HepG2 (cell line): ENCODE data around the gene RNASE7. TPM values are rescaled to one million over a fixed set of nuclear protein-coding genes. Genes with fewer than 3 reads are reported as not detected.

ENCODE experiments used
- ATAC-seq: fragments of 200-7000 bp; cut with Tn5 transposase; 3 replicates; pipeline ENCODE4 v1.9.1; 2020; ENCODE audit warnings: mild to moderate bottlenecking, moderate library complexity
- Bru-seq: library from RNA; stranded (reverse); fragments of 400-500 nt; gene quantifications from one replicate; lab custom pipeline; 2021; lab: Mats Ljungman, UMichigan
- BruChase-seq, 2 experiments: library from RNA; stranded (reverse); fragments of 400-500 nt; gene quantifications; one replicate each; lab custom pipeline; 2021; lab: Mats Ljungman, UMichigan
- BruUV-seq: library from RNA; stranded (reverse); fragments of 400-500 nt; replicated peaks from 2 replicates; lab custom pipeline; 2021; lab: Mats Ljungman, UMichigan
- CTCF ChIA-PET: fragments of 300-600 bp; formaldehyde crosslinking; extraction: SDS; loops from one replicate; lab custom pipeline; 2021; ENCODE audit warnings: low total read pairs, inconsistent platforms, low intra/inter-chr PET ratio; lab: Yijun Ruan, JAX
- POLR2A ChIA-PET: fragments of 350-600 bp; sonication (Branson Sonifier 250); formaldehyde crosslinking; loops from one replicate; lab custom pipeline; 2020; ENCODE audit warnings: antibody characterized with exemption, inconsistent platforms; lab: Yijun Ruan, JAX
- DNase-seq: peaks from one replicate; pipeline ENCODE4 v3.0.0-alpha.2; 2015; ENCODE audit warnings: low spot score
- FAIRE-seq: peaks from 3 replicates; lab custom pipeline; 2011; peaks lifted over from hg19 to GRCh38; lab: Jason Lieb, UNC
- H2AFZ ChIP-seq: one replicate; pipeline ENCODE4 v1.6.1; 2011; ENCODE audit warnings: low read length, inconsistent platforms
- H3K27ac ChIP-seq: fragments of 300-600 bp; 3 replicates; pipeline ENCODE4 v1.8.0; 2011; ENCODE audit warnings: mixed run types, mild to moderate bottlenecking, mixed read lengths, low read length, inconsistent platforms; ENCODE audit not compliant: insufficient read depth; ENCODE audit errors: extremely low read length
- H3K27me3 ChIP-seq, 2 experiments: fragments of 200-600 bp in 1 of 2; 2 replicates in 1 of 2; 3 replicates in 1 of 2; pipeline versions ENCODE4 v1.6.0 to v1.8.0; 2011; ENCODE audit warnings: low read length in 2 of 2, mild to moderate bottlenecking in 2 of 2, moderate library complexity in 2 of 2, inconsistent platforms in 1 of 2; ENCODE audit not compliant: insufficient read depth in 2 of 2, control insufficient read depth in 1 of 2
- H3K36me3 ChIP-seq, 2 experiments: fragments of 200-600 bp in 1 of 2; replicated peaks in 1 of 2; 2 replicates in 1 of 2; 3 replicates in 1 of 2; pipeline versions ENCODE4 v1.5.1 to v1.8.0; 2011; ENCODE audit warnings: low read length in 2 of 2, inconsistent platforms in 1 of 2; ENCODE audit not compliant: insufficient read depth in 2 of 2, control insufficient read depth in 1 of 2
- H3K4me1 ChIP-seq: 2 replicates; pipeline ENCODE4 v1.5.1; 2012; ENCODE audit warnings: low read length, inconsistent platforms; ENCODE audit not compliant: insufficient read depth
- H3K4me2 ChIP-seq: 2 replicates; pipeline ENCODE4 v1.6.0; 2011; ENCODE audit warnings: low read depth, low read length, inconsistent platforms
- H3K4me3 ChIP-seq, 3 experiments: fragments of 200-600 bp in 1 of 3; sonication (generic), shearing (Covaris generic) in 1 of 3; replicated peaks in 1 of 3; 2 replicates each; pipeline ENCODE4 v1.5.1; 2011 to 2016; ENCODE audit warnings: low read length in 3 of 3, inconsistent platforms in 2 of 3, low read depth in 2 of 3, mild to moderate bottlenecking in 2 of 3, control low read depth in 1 of 3, mixed read lengths in 1 of 3; ENCODE audit not compliant: insufficient read depth in 1 of 3
- H3K79me2 ChIP-seq: one replicate; pipeline ENCODE4 v1.6.1; 2011; ENCODE audit warnings: low read length, inconsistent platforms; ENCODE audit not compliant: insufficient read depth
- H3K9ac ChIP-seq: 2 replicates; pipeline ENCODE4 v1.6.0; 2011; ENCODE audit warnings: mild to moderate bottlenecking, low read depth, low read length, inconsistent platforms; ENCODE audit not compliant: insufficient read depth
- H3K9me3 ChIP-seq: 2 replicates; pipeline ENCODE4 v1.5.1; 2012; ENCODE audit warnings: mild to moderate bottlenecking, low read length
- H4K20me1 ChIP-seq: 2 replicates; pipeline ENCODE4 v1.6.0; 2011; ENCODE audit warnings: inconsistent platforms, mild to moderate bottlenecking, low read length, moderate library complexity; ENCODE audit not compliant: insufficient read depth
- CENPT ChIP-seq: sonication (generic); formaldehyde crosslinking; IDR thresholded peaks from 2 replicates; pipeline ENCODE4 v1.8.0; 2022; ENCODE audit warnings: low read depth, mild to moderate bottlenecking, moderate library complexity, missing genetic modification reagents
- FOXC1 ChIP-seq: sonication (generic); formaldehyde crosslinking; IDR thresholded peaks from 2 replicates; pipeline ENCODE4 v1.8.0; 2022; ENCODE audit warnings: mild to moderate bottlenecking, missing genetic modification reagents, borderline replicate concordance
- GTF2F1 ChIP-seq: fragments of 150-350 bp; IDR thresholded peaks from 2 replicates; pipeline ENCODE4 v1.6.1; 2014; ENCODE audit warnings: low read length
- HNRNPUL1 ChIP-seq: fragments of 200-400 bp; formaldehyde crosslinking; IDR thresholded peaks from 2 replicates; pipeline ENCODE4 v1.6.1; 2017; ENCODE audit warnings: low read depth, mild to moderate bottlenecking, low read length, moderate library complexity
- KMT2A ChIP-seq: sonication (generic); formaldehyde crosslinking; IDR thresholded peaks from 2 replicates; pipeline ENCODE4 v1.4.0; 2020; ENCODE audit warnings: missing genetic modification reagents
- NFE2L1 ChIP-seq: sonication (generic); formaldehyde crosslinking; IDR thresholded peaks from 2 replicates; pipeline ENCODE4 v1.4.0; 2020; ENCODE audit warnings: missing genetic modification reagents, mild to moderate bottlenecking, borderline replicate concordance
- RXRA ChIP-seq: sonication (generic); formaldehyde crosslinking; IDR thresholded peaks from 2 replicates; pipeline ENCODE4 v1.5.1; 2020; ENCODE audit warnings: missing genetic modification reagents
- STAT5B ChIP-seq: sonication (generic); formaldehyde crosslinking; IDR thresholded peaks from 2 replicates; pipeline ENCODE4 v1.4.0; 2020; ENCODE audit warnings: missing genetic modification reagents
- ZKSCAN5 ChIP-seq: sonication (generic); formaldehyde crosslinking; IDR thresholded peaks from 2 replicates; pipeline ENCODE4 v1.5.1; 2020; ENCODE audit warnings: mild to moderate bottlenecking, missing genetic modification reagents
- ZNF296 ChIP-seq: sonication (generic); formaldehyde crosslinking; conservative IDR thresholded peaks from 2 replicates; pipeline ENCODE4 v1.5.0; 2020; ENCODE audit warnings: mild to moderate bottlenecking, missing genetic modification reagents
- ZNF337 ChIP-seq: sonication (generic); formaldehyde crosslinking; IDR thresholded peaks from 2 replicates; pipeline ENCODE4 v1.5.1; 2020; ENCODE audit warnings: missing genetic modification reagents, low read depth, mild to moderate bottlenecking, borderline replicate concordance
- ZNF616 ChIP-seq: sonication (generic); formaldehyde crosslinking; IDR thresholded peaks from 2 replicates; pipeline ENCODE4 v1.5.0; 2020; ENCODE audit warnings: low read depth, mild to moderate bottlenecking, missing genetic modification reagents
- ZNF891 ChIP-seq: sonication (generic); formaldehyde crosslinking; IDR thresholded peaks from 2 replicates; pipeline ENCODE4 v1.5.0; 2020; ENCODE audit warnings: mild to moderate bottlenecking, missing genetic modification reagents
- WGBS: methylation state at CpG from one replicate; pipeline ENCODE4 v1.1.6; 2017; ENCODE audit warnings: low lambda C conversion rate; 5-methylcytosine and 5-hydroxymethylcytosine counted together
- in situ Hi-C: cut with HindIII; loops from 2 replicates; pipeline ENCODE4 v1.10.0; 2017; ENCODE audit warnings: low pct_unique_long_range_greater_than_20kb; ENCODE audit not compliant: extremely low pct_ligation_motif_present
- intact Hi-C: fragments of 100-400 bp; cut with micrococcal nuclease; formaldehyde crosslinking; loops from one replicate; pipeline ENCODE4 v1.10.0; 2022; ENCODE audit not compliant: unreplicated experiment
- long read RNA-seq, 2 experiments: library from RNA in 1 of 2; library from polyadenylated mRNA in 1 of 2; stranded (forward) in 1 of 2; unstranded in 1 of 2; transcript quantifications; one replicate each; pipeline ENCODE4 v2.0.0, GENCODE V29; 2019 to 2022
- polyA minus RNA-seq, 3 experiments: library from RNA; depleted of rRNA, polyadenylated mRNA; stranded (reverse); fragments of >200 nt; gene quantifications; 2 replicates each; pipeline ENCODE4 v1.2.3, GENCODE V29; 2011; ENCODE audit warnings: low replicate concordance in 1 of 3
- polyA plus RNA-seq, 8 experiments: library from polyadenylated mRNA; depleted of rRNA in 3 of 8; stranded (reverse) in 7 of 8; unstranded in 1 of 8; fragments of >200 nt; fragmentation: Illumina TruSeq in 4 of 8; extraction: Trizol in 4 of 8; gene quantifications; 2 replicates each; pipeline versions ENCODE4 v1.2.1 to v1.2.3, GENCODE V29; 2011 to 2016; ENCODE audit warnings: low read depth in 4 of 8, missing spikeins in 1 of 8, mixed read lengths in 1 of 8; ENCODE audit not compliant: insufficient read depth in 1 of 8
- total RNA-seq, 5 experiments: library from RNA; depleted of rRNA; stranded (reverse); fragments of >200 nt; fragmentation: Illumina TruSeq; extraction: Trizol; gene quantifications; 2 replicates each; pipeline ENCODE4 v1.2.3, GENCODE V29; 2016; ENCODE audit warnings: low read depth in 1 of 5
- TF ChIP-seq, protein P1 (sequence below): IDR thresholded peaks from 2 replicates; pipeline ENCODE4 v1.6.1; 2018; ENCODE audit warnings: missing genetic modification reagents, mild to moderate bottlenecking, missing compliant biosample characterization
- TF ChIP-seq, protein P2 (sequence below): sonication (generic); formaldehyde crosslinking; IDR thresholded peaks from 2 replicates; pipeline ENCODE4 v1.9.0; 2021; ENCODE audit warnings: missing genetic modification reagents, borderline replicate concordance

Gene RNASE7
- total RNA-seq (2016; rRNA removed; fragmentation: Illumina TruSeq; extraction: Trizol) (not detected in 2 replicates), polyA plus RNA-seq (2011; rRNA removed) (0.04 and 0.17 TPM in 2 replicates), polyA minus RNA-seq (2011; rRNA and poly(A)+ RNA removed; ENCODE audit: low replicate concordance) (not detected in 2 replicates), Bru-seq, nascent RNA (not detected), BruChase-seq, experiment 1, labeled RNA remaining after a 6-hour chase (percentile 20 among the genes with signal in this experiment), BruChase-seq, experiment 2, labeled RNA remaining after a 2-hour chase (not detected)
- not detected in 2 replicates for total RNA-seq (2016; cell fraction: cytosol; rRNA removed; fragmentation: Illumina TruSeq; extraction: Trizol; ENCODE audit: low read depth)
- not detected in 2 replicates for total RNA-seq (2016; cell fraction: insoluble cytoplasmic fraction; rRNA removed; fragmentation: Illumina TruSeq; extraction: Trizol)
- not detected in 2 replicates for total RNA-seq (2016; cell fraction: membrane; rRNA removed; fragmentation: Illumina TruSeq; extraction: Trizol)
- not detected in 2 replicates for total RNA-seq (2016; cell fraction: nucleus; rRNA removed; fragmentation: Illumina TruSeq; extraction: Trizol)
- 0.04 and 0.06 TPM in 2 replicates for polyA plus RNA-seq (2011; cell fraction: cytosol; rRNA removed)
- polyA plus RNA-seq (2011; cell fraction: nucleus; rRNA removed), result 0.23 and 0.42 TPM in 2 replicates
- 0.41 and 1.6 TPM in 2 replicates for polyA plus RNA-seq (2012)
- polyA plus RNA-seq (2016; cell fraction: cytosol; fragmentation: Illumina TruSeq; extraction: Trizol; ENCODE audit: low read depth), result not detected in 2 replicates
- not detected in 2 replicates for polyA plus RNA-seq (2016; cell fraction: insoluble cytoplasmic fraction; fragmentation: Illumina TruSeq; extraction: Trizol; ENCODE audit: low read depth)
- polyA plus RNA-seq (2016; cell fraction: membrane; fragmentation: Illumina TruSeq; extraction: Trizol; ENCODE audit: low read depth), result not detected in 2 replicates
- not detected in 2 replicates for polyA plus RNA-seq (2016; cell fraction: nucleus; fragmentation: Illumina TruSeq; extraction: Trizol; ENCODE audit: insufficient read depth, low read depth)
- polyA minus RNA-seq (2011; cell fraction: cytosol; rRNA and poly(A)+ RNA removed), result not detected in 2 replicates
- polyA minus RNA-seq (2011; cell fraction: nucleus; rRNA and poly(A)+ RNA removed), result not detected in 2 replicates
- long read RNA-seq, experiment 1, result 0 reads
- long read RNA-seq, experiment 2, result 0 reads

DNA sequence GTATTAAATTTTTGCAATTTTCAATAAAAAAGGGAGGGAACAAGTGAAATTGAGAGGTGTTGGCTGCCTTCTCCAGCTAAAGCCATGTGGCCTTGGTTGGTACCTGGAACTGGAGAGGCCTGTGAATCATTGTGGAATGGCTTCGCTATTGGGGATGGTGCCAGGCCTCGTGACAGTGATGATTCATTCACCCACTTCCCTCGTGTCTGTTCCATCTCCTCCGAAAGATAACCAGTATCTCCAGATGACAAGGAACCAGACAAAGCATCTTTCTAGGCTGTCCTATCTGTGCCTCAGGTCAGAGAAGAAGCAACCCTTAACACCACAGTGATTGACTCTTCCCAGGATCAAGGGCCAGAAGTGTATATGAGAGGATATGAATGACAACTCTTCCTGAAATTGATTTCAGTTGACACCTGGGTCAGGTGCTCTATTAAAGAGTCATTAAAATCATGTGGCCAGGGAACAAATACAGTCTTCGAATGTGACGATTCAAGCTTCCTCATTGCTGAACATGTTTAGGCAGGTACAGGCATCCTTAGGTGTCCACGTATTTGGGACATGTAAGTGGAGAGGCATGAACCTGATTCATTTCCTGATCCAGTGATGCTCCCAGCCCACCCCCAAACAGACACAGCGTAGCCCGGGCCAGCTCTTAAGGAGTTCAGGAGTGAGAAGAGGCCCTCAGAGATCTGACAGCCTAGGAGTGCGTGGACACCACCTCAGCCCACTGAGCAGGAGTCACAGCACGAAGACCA, at the start of gene RNASE7:
Gene RNASE7 (plus strand): TSS at position 687 of the 758 bp plus-strand sequence. CDS start 631 bp downstream, outside the sequence.
- H3K27me3 ChIP-seq, result no peaks in the 10 kb centered on the region
- H3K9me3 ChIP-seq, result no peaks in the 10 kb centered on the region
- FAIRE-seq (no peak), ATAC-seq (no peak), DNase-seq (no peak)
- no peak within 1 kb of the TSS for H3K27ac ChIP-seq
- no peaks in the 10 kb centered on the region for H3K79me2 ChIP-seq
- ChIA-PET CTCF (interaction anchor here (2.5 kb wide), 1 partner anchor 51 kb away, joined by 14 read pairs; no protein-coding TSS in a partner anchor), POLR2A (interaction anchor here (1.0 to 3.5 kb wide), 3 partner anchors 12 to 29 kb away, joined by 4 to 26 read pairs (median 7); partner anchors contain the start of gene NDRG2)
- intact Hi-C loops (loop anchor here (2.0 kb wide), 1 partner anchor 13 kb away; no protein-coding TSS in a partner anchor), in situ Hi-C loops (loop anchor here (5.0 kb wide), 1 partner anchor 185 kb away; no protein-coding TSS in a partner anchor)
- no peak within 1 kb of the TSS for H3K4me2 ChIP-seq
- no TSS peak for BruUV-seq
- H3K4me1 ChIP-seq, result peaks cover 76% of the 10 kb centered on the region
- H2AFZ ChIP-seq, result no peak within 1 kb of the TSS
- H4K20me1 ChIP-seq, result no peaks in the 10 kb centered on the region
- no peak within 1 kb of the TSS for H3K9ac ChIP-seq
- H3K36me3 ChIP-seq, result no peaks in the 10 kb centered on the region
- no peak within 1 kb of the TSS for H3K4me3 ChIP-seq
- 93% methylated on average over 11 of the region's 11 CpGs for WGBS
- no peak for TF ChIP-seq CENPT (CRISPR knock-in tag)
- TF ChIP-seq ZNF296 (CRISPR knock-in tag), result no peak
- TF ChIP-seq STAT5B (CRISPR knock-in tag), result no peak
- no peak for TF ChIP-seq FOXC1 (CRISPR knock-in tag)
- TF ChIP-seq ZKSCAN5, result no peak
- no peak for TF ChIP-seq ZNF616 (CRISPR knock-in tag)
- TF ChIP-seq ZNF891 (CRISPR knock-in tag), result no peak
- no peak for TF ChIP-seq GTF2F1
- TF ChIP-seq, protein P1, sequence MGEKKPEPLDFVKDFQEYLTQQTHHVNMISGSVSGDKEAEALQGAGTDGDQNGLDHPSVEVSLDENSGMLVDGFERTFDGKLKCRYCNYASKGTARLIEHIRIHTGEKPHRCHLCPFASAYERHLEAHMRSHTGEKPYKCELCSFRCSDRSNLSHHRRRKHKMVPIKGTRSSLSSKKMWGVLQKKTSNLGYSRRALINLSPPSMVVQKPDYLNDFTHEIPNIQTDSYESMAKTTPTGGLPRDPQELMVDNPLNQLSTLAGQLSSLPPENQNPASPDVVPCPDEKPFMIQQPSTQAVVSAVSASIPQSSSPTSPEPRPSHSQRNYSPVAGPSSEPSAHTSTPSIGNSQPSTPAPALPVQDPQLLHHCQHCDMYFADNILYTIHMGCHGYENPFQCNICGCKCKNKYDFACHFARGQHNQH, result no peak
- TF ChIP-seq RXRA, result no peak
- TF ChIP-seq, protein P2, sequence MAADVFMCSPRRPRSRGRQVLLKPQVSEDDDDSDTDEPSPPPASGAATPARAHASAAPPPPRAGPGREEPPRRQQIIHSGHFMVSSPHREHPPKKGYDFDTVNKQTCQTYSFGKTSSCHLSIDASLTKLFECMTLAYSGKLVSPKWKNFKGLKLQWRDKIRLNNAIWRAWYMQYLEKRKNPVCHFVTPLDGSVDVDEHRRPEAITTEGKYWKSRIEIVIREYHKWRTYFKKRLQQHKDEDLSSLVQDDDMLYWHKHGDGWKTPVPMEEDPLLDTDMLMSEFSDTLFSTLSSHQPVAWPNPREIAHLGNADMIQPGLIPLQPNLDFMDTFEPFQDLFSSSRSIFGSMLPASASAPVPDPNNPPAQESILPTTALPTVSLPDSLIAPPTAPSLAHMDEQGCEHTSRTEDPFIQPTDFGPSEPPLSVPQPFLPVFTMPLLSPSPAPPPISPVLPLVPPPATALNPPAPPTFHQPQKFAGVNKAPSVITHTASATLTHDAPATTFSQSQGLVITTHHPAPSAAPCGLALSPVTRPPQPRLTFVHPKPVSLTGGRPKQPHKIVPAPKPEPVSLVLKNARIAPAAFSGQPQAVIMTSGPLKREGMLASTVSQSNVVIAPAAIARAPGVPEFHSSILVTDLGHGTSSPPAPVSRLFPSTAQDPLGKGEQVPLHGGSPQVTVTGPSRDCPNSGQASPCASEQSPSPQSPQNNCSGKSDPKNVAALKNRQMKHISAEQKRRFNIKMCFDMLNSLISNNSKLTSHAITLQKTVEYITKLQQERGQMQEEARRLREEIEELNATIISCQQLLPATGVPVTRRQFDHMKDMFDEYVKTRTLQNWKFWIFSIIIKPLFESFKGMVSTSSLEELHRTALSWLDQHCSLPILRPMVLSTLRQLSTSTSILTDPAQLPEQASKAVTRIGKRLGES (CRISPR knock-in tag), result no peak
- no peak for TF ChIP-seq KMT2A (CRISPR knock-in tag)
- TF ChIP-seq HNRNPUL1, result no peak
- TF ChIP-seq NFE2L1 (CRISPR knock-in tag), result no peak
- TF ChIP-seq ZNF337 (CRISPR knock-in tag), result no peak
